PC-3 (cell line): Measurements from ENCODE around the gene TEX14. TPM values are rescaled to one million over a fixed set of nuclear protein-coding genes. Genes with fewer than 3 reads are reported as not detected.

Experiments used
- ATAC-seq: fragments of 200-7000 bp; cut with Tn5 transposase; 2 replicates; pipeline ENCODE4 v1.9.1; 2020; ENCODE audit warnings: mild to moderate bottlenecking, moderate library complexity
- BruUV-seq: library from RNA; stranded (reverse); fragments of 400-500 nt; replicated peaks from 2 replicates; lab custom pipeline; 2021; lab: Mats Ljungman, UMichigan
- CTCF ChIA-PET: fragments of 300-600 bp; sonication (Branson Sonifier 250); formaldehyde crosslinking; loops from one replicate; lab custom pipeline; 2022; ENCODE audit warnings: antibody characterized with exemption; lab: Charles Lee
- POLR2A ChIA-PET: fragments of 300-600 bp; sonication (Branson Sonifier 250); formaldehyde crosslinking; loops from one replicate; lab custom pipeline; 2022; ENCODE audit warnings: antibody characterized with exemption; ENCODE audit not compliant: unreplicated experiment; lab: Charles Lee
- DNase-seq: peaks from one replicate; pipeline ENCODE4 v3.0.0-alpha.2; 2015
- H2AFZ ChIP-seq: fragments of 300-600 bp; sonication (generic); 2 replicates; pipeline ENCODE4 v1.6.0; 2016; ENCODE audit warnings: antibody characterized with exemption, low read length
- H3F3A ChIP-seq: fragments of 300-600 bp; sonication (generic); one replicate; pipeline ENCODE4 v1.6.0; 2017; ENCODE audit warnings: antibody characterized with exemption, low read length, control low read depth, mild to moderate bottlenecking; ENCODE audit not compliant: unreplicated experiment
- H3K27ac ChIP-seq: fragments of 300-600 bp; sonication (generic); 2 replicates; pipeline ENCODE4 v1.5.1; 2016; ENCODE audit warnings: mild to moderate bottlenecking, low read length
- H3K27me3 ChIP-seq: fragments of 300-600 bp; sonication (generic); 2 replicates; pipeline ENCODE4 v1.6.1; 2016; ENCODE audit warnings: low read length, mixed read lengths
- H3K36me3 ChIP-seq: fragments of 300-600 bp; sonication (generic); 2 replicates; pipeline ENCODE4 v1.6.1; 2016; ENCODE audit warnings: low read depth, mixed run types, low read length, mixed read lengths
- H3K4me1 ChIP-seq: fragments of 300-600 bp; sonication (generic); 2 replicates; pipeline ENCODE4 v1.5.1; 2016; ENCODE audit warnings: low read length; ENCODE audit not compliant: insufficient read depth
- H3K4me2 ChIP-seq: fragments of 300-600 bp; sonication (generic); 2 replicates; pipeline ENCODE4 v1.6.0; 2016; ENCODE audit warnings: low read length
- H3K4me3 ChIP-seq: fragments of 300-600 bp; sonication (generic); 2 replicates; pipeline ENCODE4 v1.5.1; 2016; ENCODE audit warnings: mild to moderate bottlenecking, low read length, mixed read lengths
- H3K79me2 ChIP-seq: fragments of 300-600 bp; sonication (generic); 2 replicates; pipeline ENCODE4 v1.6.1; 2017; ENCODE audit warnings: low read length, mixed read lengths
- H3K9ac ChIP-seq: fragments of 300-600 bp; sonication (generic); 2 replicates; pipeline ENCODE4 v1.6.0; 2016; ENCODE audit warnings: mild to moderate bottlenecking, low read length
- H3K9me2 ChIP-seq: fragments of 300-600 bp; sonication (generic); replicated peaks from 2 replicates; pipeline ENCODE4 v1.6.1; 2016; ENCODE audit warnings: mixed run types, low read length, mixed read lengths
- H3K9me3 ChIP-seq: fragments of 300-600 bp; sonication (generic); 2 replicates; pipeline ENCODE4 v1.6.1; 2016; ENCODE audit warnings: low read length, mixed read lengths
- H4K20me1 ChIP-seq: fragments of 300-600 bp; sonication (generic); 2 replicates; pipeline ENCODE4 v1.6.1; 2016; ENCODE audit warnings: low read length, mixed read lengths
- CTCF ChIP-seq: fragments of 300-600 bp; sonication (generic); conservative IDR thresholded peaks from 2 replicates; pipeline ENCODE4 v1.5.1; 2017; ENCODE audit warnings: antibody characterized with exemption, low read depth, mild to moderate bottlenecking, low read length
- EZH2 ChIP-seq: fragments of 300-600 bp; sonication (generic); IDR thresholded peaks from one replicate; pipeline ENCODE4 v1.6.1; 2017; ENCODE audit warnings: antibody characterized with exemption, mild to moderate bottlenecking, low read length; ENCODE audit not compliant: unreplicated experiment
- EZH2phosphoT487 ChIP-seq: fragments of 300-600 bp; sonication (generic); IDR thresholded peaks from 2 replicates; pipeline ENCODE4 v1.6.1; 2018; ENCODE audit warnings: mild to moderate bottlenecking, antibody characterized with exemption, low read length, borderline replicate concordance
- intact Hi-C: fragments of 100-400 bp; cut with micrococcal nuclease; formaldehyde crosslinking; loops from 2 replicates; pipeline ENCODE4 v1.9.0; 2023
- total RNA-seq: library from RNA; depleted of rRNA; stranded (reverse); fragments of >200 nt; gene quantifications from 2 replicates; pipeline ENCODE4 v1.2.3, GENCODE V29; 2014

Gene TEX14
- total RNA-seq, 1 experiment from 2014 or later: 0.29 TPM

- no peak for ATAC-seq
- peaks cover 9% of the 10 kb centered on the region for H3K27me3 ChIP-seq
- H3F3A ChIP-seq: no peaks in the 10 kb centered on the region
- ChIA-PET CTCF (interaction anchor here (1.0 kb wide), 1 partner anchor 9 kb away, joined by 3 read pairs; no protein-coding TSS in a partner anchor), POLR2A (no interaction called here)
- no peak overlapping the region for H3K27ac ChIP-seq
- H3K4me1 ChIP-seq: 0 out of 2 replicates have a peak, but pooled peaks cover 7% of the 10 kb centered on the region
- BruUV-seq: no TSS peak
- H3K9ac ChIP-seq: no peak overlapping the region
- intact Hi-C loops: no loop called here
- DNase-seq: no peak
- H3K4me2 ChIP-seq: no peak overlapping the region
- no peaks in the 10 kb centered on the region for H3K9me3 ChIP-seq
- no peaks in the 10 kb centered on the region for H3K36me3 ChIP-seq
- TF ChIP-seq CTCF (no peak), EZH2phosphoT487 (no peak), EZH2 (no peak)
- H3K9me2 ChIP-seq: no peaks in the 10 kb centered on the region
- no peaks in the 10 kb centered on the region for H4K20me1 ChIP-seq
- no peak overlapping the region for H3K4me3 ChIP-seq
- no peaks in the 10 kb centered on the region for H3K79me2 ChIP-seq
- no peak overlapping the region for H2AFZ ChIP-seq
These were observed 163.9 kb downstream of the TEX14 start for GRCh38 chr17:58527949-58528348.

GRCh38 chr17:58527306-58527705 is 164.5 kb downstream of the TEX14 start:
- no peak for DNase-seq
- no peak overlapping the region for H3K9ac ChIP-seq
- no peaks in the 10 kb centered on the region for H3F3A ChIP-seq
- ATAC-seq: no peak
- no peaks in the 10 kb centered on the region for H3K36me3 ChIP-seq
- no peak overlapping the region for H2AFZ ChIP-seq
- intact Hi-C loops: no loop called here
- no peaks in the 10 kb centered on the region for H3K9me3 ChIP-seq
- no TSS peak for BruUV-seq
- POLR2A ChIA-PET: no interaction called here
- no peaks in the 10 kb centered on the region for H3K79me2 ChIP-seq
- no peak overlapping the region for H3K4me2 ChIP-seq
- H3K4me1 ChIP-seq: 0 out of 2 replicates have a peak, but pooled peaks cover 3% of the 10 kb centered on the region
- no peaks in the 10 kb centered on the region for H3K9me2 ChIP-seq
- CTCF ChIA-PET: no interaction called here
- H3K4me3 ChIP-seq: no peak overlapping the region
- TF ChIP-seq EZH2phosphoT487 (no peak), EZH2 (no peak), CTCF (no peak; the same call in 1 of the 2 replicates)
- H3K27ac ChIP-seq: no peak overlapping the region
- H3K27me3 ChIP-seq: peaks cover 4% of the 10 kb centered on the region
- H4K20me1 ChIP-seq: no peaks in the 10 kb centered on the region

GRCh38 chr17:58525239-58525638 is 166.6 kb downstream of the TEX14 start:
- TF ChIP-seq EZH2 (no peak), CTCF (no peak), EZH2phosphoT487 (no peak)
- CTCF ChIA-PET: no interaction called here
- no peaks in the 10 kb centered on the region for H3K36me3 ChIP-seq
- no peak overlapping the region for H3K9ac ChIP-seq
- no peaks in the 10 kb centered on the region for H3K27me3 ChIP-seq
- no peaks in the 10 kb centered on the region for H3F3A ChIP-seq
- H2AFZ ChIP-seq: 0 out of 2 replicates have a peak overlapping the region, but pooled peaks have one; percentile 36
- no peak overlapping the region for H3K4me3 ChIP-seq
- DNase-seq (no peak), ATAC-seq (no peak)
- H3K79me2 ChIP-seq: no peaks in the 10 kb centered on the region
- H3K4me1 ChIP-seq: no peaks in the 10 kb centered on the region
- POLR2A ChIA-PET: no interaction called here
- BruUV-seq: no TSS peak
- H4K20me1 ChIP-seq: no peaks in the 10 kb centered on the region
- intact Hi-C loops: no loop called here
- no peaks in the 10 kb centered on the region for H3K9me2 ChIP-seq
- no peak overlapping the region for H3K27ac ChIP-seq
- no peak overlapping the region for H3K4me2 ChIP-seq
- no peaks in the 10 kb centered on the region for H3K9me3 ChIP-seq
